Thyroid gland (tissue), 4 donors: ENCODE data around the gene CFAP221.

Experiments used
- CTCF ChIP-seq, 6 experiments: fragments of 200-600 bp in 3 of 6; fragments of 450-650 bp in 3 of 6; sonication (generic) in 3 of 6; IDR thresholded peaks; one replicate each; pipeline ENCODE4 v1.5.1; 2016 to 2019; ENCODE audit warnings: antibody characterized with exemption in 6 of 6, mild to moderate bottlenecking in 2 of 6, inconsistent platforms in 1 of 6, moderate library complexity in 1 of 6
- POLR2A ChIP-seq, 2 donors: fragments of 450-650 bp; IDR thresholded peaks; one replicate each; pipeline ENCODE4 v1.6.1; 2017; ENCODE audit warnings: antibody characterized with exemption in 2 of 2, mild to moderate bottlenecking in 2 of 2, moderate library complexity in 1 of 2

GRCh38 chr2:119553687-119554344 lies 9.6 kb downstream of the CFAP221 start:
- TF ChIP-seq CTCF (IDR thresholded peaks at IDR 0.05) = no peak
- TF ChIP-seq POLR2A (IDR thresholded peaks at IDR 0.05) = no peak
